Endodermal cell (in vitro differentiated cells): Measurements from ENCODE around the gene VWA8. TPM values are rescaled to one million over a fixed set of nuclear protein-coding genes. Genes with fewer than 3 reads are reported as not detected.
"Not testable (repeated sequence)": the region's sequence is repeated elsewhere in the genome, so short reads cannot be mapped to it uniquely, and the experiment has no call there.

Experiments
- DNase-seq: peaks from one replicate; pipeline ENCODE4 v3.0.0-alpha.2; 2017
- H3K27ac ChIP-seq: 2 replicates; pipeline ENCODE4 v1.5.1; 2013; ENCODE audit warnings: mild to moderate bottlenecking, low read depth, low read length, moderate library complexity
- H3K27me3 ChIP-seq: 2 replicates; pipeline ENCODE4 v1.6.1; 2013; ENCODE audit warnings: mild to moderate bottlenecking, low read length, moderate library complexity; ENCODE audit not compliant: insufficient read depth, control insufficient read depth, poor library complexity, severe bottlenecking
- H3K36me3 ChIP-seq: 2 replicates; pipeline ENCODE4 v1.7.0; 2013; ENCODE audit warnings: mild to moderate bottlenecking, low read length, moderate library complexity; ENCODE audit not compliant: control insufficient read depth, insufficient read depth
- H3K4me1 ChIP-seq: one replicate; pipeline ENCODE4 v1.7.0; 2013; ENCODE audit warnings: low read length; ENCODE audit not compliant: control insufficient read depth, insufficient read depth
- H3K4me3 ChIP-seq: 2 replicates; pipeline ENCODE4 v1.5.1; 2013; ENCODE audit warnings: mild to moderate bottlenecking, low read length, moderate library complexity
- H3K9ac ChIP-seq: 2 replicates; pipeline ENCODE4 v1.6.1; 2013; ENCODE audit warnings: mild to moderate bottlenecking, low read length, moderate library complexity; ENCODE audit not compliant: poor library complexity, severe bottlenecking; ENCODE audit errors: extremely low read depth
- H3K9me3 ChIP-seq: 2 replicates; pipeline ENCODE4 v1.6.1; 2013; ENCODE audit warnings: mild to moderate bottlenecking, low read length, moderate library complexity; ENCODE audit not compliant: control insufficient read depth
- H3K27ac Mint-ChIP-seq: 2 replicates; pipeline ENCODE4 v1.8.0; 2020; ENCODE audit warnings: mixed read lengths
- H3K27me3 Mint-ChIP-seq: 2 replicates; pipeline ENCODE4 v1.8.0; 2021; ENCODE audit warnings: mild to moderate bottlenecking, mixed read lengths; ENCODE audit not compliant: insufficient read depth
- H3K36me3 Mint-ChIP-seq: 2 replicates; pipeline ENCODE4 v1.8.0; 2020; ENCODE audit warnings: low read depth, mixed read lengths
- H3K4me1 Mint-ChIP-seq: 2 replicates; pipeline ENCODE4 v1.8.0; 2020; ENCODE audit warnings: mixed read lengths
- H3K4me3 Mint-ChIP-seq: 2 replicates; pipeline ENCODE4 v1.8.0; 2020; ENCODE audit warnings: mild to moderate bottlenecking, moderate library complexity, mixed read lengths
- H3K9me3 Mint-ChIP-seq: 2 replicates; pipeline ENCODE4 v1.8.0; 2020; ENCODE audit warnings: mild to moderate bottlenecking, mixed read lengths
- CTCF ChIP-seq: fragments of 200-600 bp; sonication (generic); conservative IDR thresholded peaks from 2 replicates; pipeline ENCODE4 v1.5.0; 2021; ENCODE audit warnings: antibody characterized with exemption, mild to moderate bottlenecking
- WGBS, 2 experiments: methylation state at CpG; one replicate each; pipeline versions ENCODE4 v1.1.5 to v1.1.7; 2013; ENCODE audit warnings: missing lambda C conversion rate in 2 of 2, mixed read lengths in 1 of 2; ENCODE audit not compliant: insufficient coverage in 1 of 2, insufficient read length in 1 of 2; 5-methylcytosine and 5-hydroxymethylcytosine counted together
- total RNA-seq, 2 donors: library from RNA; stranded (reverse); fragmentation: NEBNext Ultra II Directional in 1 of 2; extraction: Animal tissue kit (Norgen Biotek cat#: 25700) in 1 of 2; gene quantifications; 2 replicates in 1 of 2; 3 replicates in 1 of 2; pipeline ENCODE4 v1.2.1, GENCODE V29; 2021

VWA8 gene
- total RNA-seq, 2 donors from 2014 or later = 24.6 to 25.6 TPM

- WGBS, 2 experiments = 89 to 90% methylated on average over 1 to 2 of the region's 2 CpGs
- Mint-ChIP-seq H3K9me3 (peaks cover 30% of the 10 kb centered on the region), H3K4me1 (no peaks in the 10 kb centered on the region), H3K27me3 (no peaks in the 10 kb centered on the region), H3K36me3 (peaks cover 52% of the 10 kb centered on the region), H3K4me3 (no peak overlapping the region), H3K27ac (no peak overlapping the region)
- Histone ChIP-seq H3K9me3 (peaks cover 16% of the 10 kb centered on the region), H3K4me1 (no peaks in the 10 kb centered on the region), H3K4me3 (no peak overlapping the region), H3K36me3 (peaks cover 6% of the 10 kb centered on the region), H3K27me3 (no peaks in the 10 kb centered on the region), H3K9ac (no peak overlapping the region), H3K27ac (no peak overlapping the region)
- no peak for DNase-seq
- TF ChIP-seq CTCF = no peak
These were observed 209.6 kb downstream of the VWA8 start for GRCh38 chr13:41751277-41751676.

- 94 to 95% methylated on average over 2 of the region's 2 CpGs for WGBS, 2 experiments
- H3K9ac ChIP-seq = no peak overlapping the region
- H3K27me3 Mint-ChIP-seq = no peaks in the 10 kb centered on the region
These were observed 214.7 kb downstream of the VWA8 start for GRCh38 chr13:41746259-41746658.

GRCh38 chr13:41745496-41745895 lies 215.4 kb downstream of the VWA8 start:
- not testable (repeated sequence) for H3K4me3 ChIP-seq, H3K4me3 Mint-ChIP-seq, H3K4me1 Mint-ChIP-seq, H3K27me3 Mint-ChIP-seq, H3K27ac Mint-ChIP-seq, H3K36me3 ChIP-seq, DNase-seq, H3K9me3 ChIP-seq, H3K27me3 ChIP-seq, H3K4me1 ChIP-seq, H3K9ac ChIP-seq, H3K27ac ChIP-seq
- 95 to 98% methylated on average over 3 of the region's 3 CpGs for WGBS, 2 experiments
- peaks cover 30% of the 10 kb centered on the region for H3K9me3 Mint-ChIP-seq
- peaks cover 51% of the 10 kb centered on the region for H3K36me3 Mint-ChIP-seq

More at GRCh38 chr13:41746259-41746658, 214.7 kb downstream of the VWA8 start:
- H3K36me3 ChIP-seq = peaks cover 6% of the 10 kb centered on the region
- no peak overlapping the region for H3K4me3 ChIP-seq
- peaks cover 5% of the 10 kb centered on the region for H3K9me3 ChIP-seq
- no peaks in the 10 kb centered on the region for H3K4me1 ChIP-seq
- DNase-seq = no peak
- no peak overlapping the region for H3K27ac ChIP-seq
- H3K27ac Mint-ChIP-seq = no peak overlapping the region
- peaks cover 30% of the 10 kb centered on the region for H3K9me3 Mint-ChIP-seq
- TF ChIP-seq CTCF = no peak
- peaks cover 51% of the 10 kb centered on the region for H3K36me3 Mint-ChIP-seq
- H3K27me3 ChIP-seq = no peaks in the 10 kb centered on the region
- H3K4me3 Mint-ChIP-seq = no peak overlapping the region
- peaks cover 1% of the 10 kb centered on the region for H3K4me1 Mint-ChIP-seq

GRCh38 chr13:41742917-41743552 lies 217.9 kb downstream of the VWA8 start:
- peaks cover 9% of the 10 kb centered on the region for H3K9me3 Mint-ChIP-seq
- Histone ChIP-seq H3K4me1 (no peaks in the 10 kb centered on the region), H3K9me3 (no peaks in the 10 kb centered on the region), H3K27ac (no peak overlapping the region), H3K27me3 (no peaks in the 10 kb centered on the region), H3K36me3 (peaks cover 6% of the 10 kb centered on the region), H3K9ac (no peak overlapping the region), H3K4me3 (no peak overlapping the region)
- 87 to 91% methylated on average over 4 of the region's 4 CpGs for WGBS, 2 experiments
- TF ChIP-seq CTCF = no peak
- no peak overlapping the region for H3K27ac Mint-ChIP-seq
- H3K36me3 Mint-ChIP-seq = peaks cover 28% of the 10 kb centered on the region
- no peak overlapping the region for H3K4me3 Mint-ChIP-seq
- H3K27me3 Mint-ChIP-seq = no peaks in the 10 kb centered on the region
- peaks cover 5% of the 10 kb centered on the region for H3K4me1 Mint-ChIP-seq
- DNase-seq = no peak
